Prostate gland (tissue), 2 donors: ENCODE data around the gene ATP7A.

Experiments used
- CTCF ChIP-seq, 4 experiments: fragments of 200-600 bp in 2 of 4; fragments of 450-650 bp in 2 of 4; sonication (generic) in 2 of 4; IDR thresholded peaks; 1 replicate in 3 of 4; 2 replicates in 1 of 4; pipeline ENCODE4 v1.5.1; 2016 to 2019; ENCODE audit warnings: antibody characterized with exemption in 4 of 4, mild to moderate bottlenecking in 2 of 4, moderate library complexity in 2 of 4
- POLR2A ChIP-seq: fragments of 450-650 bp; IDR thresholded peaks from one replicate; pipeline ENCODE4 v1.6.1; 2016; ENCODE audit warnings: antibody characterized with exemption, mild to moderate bottlenecking

- TF ChIP-seq CTCF (IDR thresholded peaks at IDR 0.05) (no peak), POLR2A (no peak)
Observed at GRCh38 chrX:78064152-78064551, 153.7 kb downstream of the ATP7A start.
